ENCODE results near the gene SLC1A2. TPM values are rescaled to one million over a fixed set of nuclear protein-coding genes. Genes with fewer than 3 reads are reported as not detected.

Gene SLC1A2
- total RNA-seq, 1 experiment from 2014 or later = 0.25 TPM

- TF ChIP-seq REST (IDR thresholded peaks at IDR 0.05; ENCODE audit: low read depth) (no peak), ATF3 (IDR thresholded peaks at IDR 0.05) (no peak), ZFX (IDR thresholded peaks at IDR 0.05) (no peak), EGR1 (IDR thresholded peaks at IDR 0.05; ENCODE audit: low read depth) (no peak), CBX3 (IDR thresholded peaks at IDR 0.05; ENCODE audit: low read depth) (no peak), ZNF274 (IDR thresholded peaks at IDR 0.05; ENCODE audit: low read depth, low read length) (no peak), SIN3A (IDR thresholded peaks at IDR 0.05; ENCODE audit: low read depth) (no peak), MAX (IDR thresholded peaks at IDR 0.05) (no peak), POLR2A (IDR thresholded peaks at IDR 0.05; ENCODE audit: borderline replicate concordance, extremely low read depth, insufficient read depth, insufficient read length) (no peak), CEBPB (IDR thresholded peaks at IDR 0.05; ENCODE audit: low read depth) (no peak), TCF7L2 (IDR thresholded peaks at IDR 0.05; ENCODE audit: borderline replicate concordance, extremely low read depth, insufficient read depth, insufficient read length) (no peak), FOSL1 (IDR thresholded peaks at IDR 0.05; ENCODE audit: low read depth) (no peak), YY1 (IDR thresholded peaks at IDR 0.05; ENCODE audit: extremely low read depth, insufficient replicate concordance, low read depth, low read length) (no peak)
Measured at GRCh38 chr11:35233518-35233917, 185.8 kb downstream of the SLC1A2 start (continued).

- Histone ChIP-seq H3K27me3 (ENCODE audit: insufficient read depth, low read length) (no peaks in the 10 kb centered on the region), H3K9me2 (ENCODE audit: insufficient read depth) (no peaks in the 10 kb centered on the region), H3K9ac (ENCODE audit: low read length) (no peak overlapping the region), H3K4me1 (ENCODE audit: control insufficient read depth in 1 of 2, insufficient read depth in 2 of 2, low read length in 2 of 2) (peaks cover 26 to 31% of the 10 kb centered on the region in 2 experiments), H3K36me3 (ENCODE audit: control insufficient read depth in 1 of 2, insufficient read depth in 2 of 2, low read length in 2 of 2) (peaks cover 19 to 22% of the 10 kb centered on the region in 2 experiments; a peak in 3 of 4 replicates), H3K4me2 (ENCODE audit: low read length) (no peak overlapping the region), H3K27ac (ENCODE audit: low read depth, low read length) (no peak overlapping the region), H3K79me2 (ENCODE audit: insufficient read depth, low read length) (no peaks in the 10 kb centered on the region), H3K4me3 (replicated peaks in 1 of 2; ENCODE audit: low read depth in 1 of 2, low read length in 2 of 2) (no peak overlapping the region), H2AFZ (ENCODE audit: low read depth, low read length, poor library complexity, severe bottlenecking) (no peak overlapping the region), H3K9me3 (ENCODE audit: control insufficient read depth in 1 of 2, insufficient read depth in 1 of 2, low read depth in 1 of 2, low read length in 2 of 2) (no peaks in the 10 kb centered on the region), H4K20me1 (ENCODE audit: insufficient read depth) (no peaks in the 10 kb centered on the region)
- intact Hi-C loops (cut with micrococcal nuclease) = no loop called here
- ChIA-PET CTCF (no interaction called here), POLR2A (no interaction called here), RAD21 (ENCODE audit: low non-redundant PET in 1 of 2, low total read pairs in 2 of 2, uncharacterized antibody in 2 of 2, unreplicated experiment in 2 of 2) (no interaction called here)
- DNase-seq (ENCODE audit: low read depth, low spot score) = no peak
- no peak for ATAC-seq
- TF ChIP-seq POLR2AphosphoS5 (IDR thresholded peaks at IDR 0.05; ENCODE audit: low read depth, low read length) (0 out of 2 replicates have a peak, but pooled peaks have one; percentile 19), SIN3A (IDR thresholded peaks at IDR 0.05; ENCODE audit: low read depth) (no peak)
- BruUV-seq (replicated peaks) = no TSS peak
Measured at GRCh38 chr11:35232891-35233330, 186.4 kb downstream of the SLC1A2 start.

All from HCT116 (cell line).